Neural progenitor cell (in vitro differentiated cells): ENCODE data around the gene NGLY1. TPM values are rescaled to one million over a fixed set of nuclear protein-coding genes. Genes with fewer than 3 reads are reported as not detected.
A peak's percentile ranks its signal among the peaks of the same experiment; 100 is the strongest.

Source experiments
- DNase-seq: peaks from one replicate; pipeline ENCODE4 v3.0.0-alpha.2; 2016; ENCODE audit warnings: low spot score
- H2AFZ ChIP-seq: fragments of 200-600 bp; sonication (generic); replicated peaks from 2 replicates; pipeline ENCODE4 v1.6.1; 2016; ENCODE audit warnings: antibody characterized with exemption
- H3F3A ChIP-seq: fragments of 200-600 bp; sonication (generic); 2 replicates; pipeline ENCODE4 v1.6.1; 2016; ENCODE audit warnings: antibody characterized with exemption, low read depth
- H3K27ac ChIP-seq: fragments of 200-600 bp; sonication (generic); 2 replicates; pipeline ENCODE4 v1.5.1; 2016; ENCODE audit warnings: mild to moderate bottlenecking
- H3K27me3 ChIP-seq: fragments of 200-600 bp; sonication (generic); 2 replicates; pipeline ENCODE4 v1.6.1; 2016; ENCODE audit warnings: mild to moderate bottlenecking, moderate library complexity
- H3K36me3 ChIP-seq: fragments of 200-600 bp; sonication (generic); 2 replicates; pipeline ENCODE4 v1.5.1; 2016
- H3K4me1 ChIP-seq: fragments of 200-600 bp; sonication (generic); 2 replicates; pipeline ENCODE4 v1.6.1; 2016; ENCODE audit warnings: mixed run types
- H3K4me2 ChIP-seq: fragments of 200-600 bp; sonication (generic); 2 replicates; pipeline ENCODE4 v1.6.1; 2016
- H3K4me3 ChIP-seq: fragments of 200-600 bp; sonication (generic); 2 replicates; pipeline ENCODE4 v1.5.1; 2016
- H3K79me2 ChIP-seq: fragments of 200-600 bp; sonication (generic); 2 replicates; pipeline ENCODE4 v1.6.1; 2016; ENCODE audit warnings: low read depth
- H3K9ac ChIP-seq: fragments of 200-600 bp; sonication (generic); 2 replicates; pipeline ENCODE4 v1.6.1; 2016
- H3K9me3 ChIP-seq: fragments of 200-600 bp; sonication (generic); 2 replicates; pipeline ENCODE4 v1.5.1; 2016; ENCODE audit warnings: low read depth
- H4K20me1 ChIP-seq: fragments of 200-600 bp; sonication (generic); 2 replicates; pipeline ENCODE4 v1.6.1; 2016; ENCODE audit warnings: low read depth
- H3K27ac Mint-ChIP-seq: 3 replicates; pipeline ENCODE4 v1.8.0; 2021; ENCODE audit warnings: mixed read lengths
- H3K27me3 Mint-ChIP-seq: 2 replicates; pipeline ENCODE4 v1.8.0; 2022; ENCODE audit warnings: low read depth, mild to moderate bottlenecking, inconsistent platforms, moderate library complexity, mixed read lengths; ENCODE audit not compliant: insufficient read depth
- H3K36me3 Mint-ChIP-seq: 3 replicates; pipeline ENCODE4 v1.8.0; 2021; ENCODE audit warnings: mixed read lengths
- H3K4me1 Mint-ChIP-seq: 3 replicates; pipeline ENCODE4 v1.8.0; 2021; ENCODE audit warnings: mixed read lengths
- H3K4me3 Mint-ChIP-seq: 3 replicates; pipeline ENCODE4 v1.8.0; 2021; ENCODE audit warnings: mild to moderate bottlenecking, moderate library complexity, mixed read lengths
- H3K9me3 Mint-ChIP-seq: 3 replicates; pipeline ENCODE4 v1.8.0; 2020; ENCODE audit warnings: mixed read lengths
- CTCF ChIP-seq: fragments of 200-600 bp; sonication (generic); IDR thresholded peaks from 2 replicates; pipeline ENCODE4 v1.5.1; 2017; ENCODE audit warnings: antibody characterized with exemption, mild to moderate bottlenecking
- EZH2 ChIP-seq: fragments of 200-600 bp; sonication (generic); IDR thresholded peaks from 2 replicates; pipeline ENCODE4 v1.6.1; 2017; ENCODE audit warnings: antibody characterized with exemption, mild to moderate bottlenecking, moderate library complexity
- EZH2phosphoT487 ChIP-seq: fragments of 200-600 bp; sonication (generic); IDR thresholded peaks from 2 replicates; pipeline ENCODE4 v1.6.1; 2017; ENCODE audit warnings: antibody characterized with exemption
- total RNA-seq: library from RNA; depleted of rRNA; stranded (reverse); fragments of >200 nt; gene quantifications from 2 replicates; pipeline ENCODE4 v1.2.3, GENCODE V29; 2015; ENCODE audit warnings: low replicate concordance

The NGLY1 gene
- total RNA-seq, 1 donor from 2014 or later, result 45.0 TPM

GRCh38 chr3:25690768-25691533 lies 92.3 kb downstream of the NGLY1 start:
- H3K36me3 ChIP-seq, result no peaks in the 10 kb centered on the region
- no peaks in the 10 kb centered on the region for H3K27me3 ChIP-seq
- TF ChIP-seq EZH2 (no peak), CTCF (no peak), EZH2phosphoT487 (no peak)
- no peaks in the 10 kb centered on the region for H4K20me1 ChIP-seq
- H3K9ac ChIP-seq, result no peak overlapping the region
- Mint-ChIP-seq H3K4me1 (no peaks in the 10 kb centered on the region), H3K27ac (no peak overlapping the region), H3K36me3 (no peaks in the 10 kb centered on the region), H3K9me3 (no peaks in the 10 kb centered on the region), H3K27me3 (peaks cover 4% of the 10 kb centered on the region), H3K4me3 (no peak overlapping the region)
- no peak for DNase-seq
- H3K79me2 ChIP-seq, result no peaks in the 10 kb centered on the region
- no peak overlapping the region for H2AFZ ChIP-seq
- H3F3A ChIP-seq, result no peaks in the 10 kb centered on the region
- H3K4me3 ChIP-seq, result no peak overlapping the region
- no peak overlapping the region for H3K4me2 ChIP-seq
- no peak overlapping the region for H3K27ac ChIP-seq
- no peaks in the 10 kb centered on the region for H3K4me1 ChIP-seq
- no peaks in the 10 kb centered on the region for H3K9me3 ChIP-seq

- Histone ChIP-seq H3K36me3 (no peaks in the 10 kb centered on the region), H3K9me3 (no peaks in the 10 kb centered on the region), H3K4me3 (no peak overlapping the region), H2AFZ (no peak overlapping the region), H3F3A (no peaks in the 10 kb centered on the region), H3K9ac (no peak overlapping the region), H3K79me2 (no peaks in the 10 kb centered on the region), H3K27ac (no peak overlapping the region), H4K20me1 (no peaks in the 10 kb centered on the region), H3K4me2 (no peak overlapping the region), H3K4me1 (no peaks in the 10 kb centered on the region), H3K27me3 (no peaks in the 10 kb centered on the region)
- DNase-seq, result no peak
- H3K27ac Mint-ChIP-seq, result no peak overlapping the region
- TF ChIP-seq EZH2, result no peak
- no peak for TF ChIP-seq CTCF
- no peak for TF ChIP-seq EZH2phosphoT487
- H3K27me3 Mint-ChIP-seq, result peaks cover 4% of the 10 kb centered on the region
- no peaks in the 10 kb centered on the region for H3K4me1 Mint-ChIP-seq
- no peaks in the 10 kb centered on the region for H3K36me3 Mint-ChIP-seq
- H3K4me3 Mint-ChIP-seq, result no peak overlapping the region
- H3K9me3 Mint-ChIP-seq, result no peaks in the 10 kb centered on the region
Observed at GRCh38 chr3:25689226-25689625, 94.0 kb downstream of the NGLY1 start.

GRCh38 chr3:25687742-25688141 lies 95.5 kb downstream of the NGLY1 start:
- no peaks in the 10 kb centered on the region for H3K9me3 Mint-ChIP-seq
- no peaks in the 10 kb centered on the region for H3K4me1 Mint-ChIP-seq
- H3K9me3 ChIP-seq, result no peaks in the 10 kb centered on the region
- H3K4me1 ChIP-seq, result no peaks in the 10 kb centered on the region
- H3K36me3 ChIP-seq, result no peaks in the 10 kb centered on the region
- no peaks in the 10 kb centered on the region for H3K36me3 Mint-ChIP-seq
- no peak overlapping the region for H2AFZ ChIP-seq
- peaks cover 4% of the 10 kb centered on the region for H3K27me3 Mint-ChIP-seq
- no peaks in the 10 kb centered on the region for H3F3A ChIP-seq
- no peak overlapping the region for H3K9ac ChIP-seq
- no peak overlapping the region for H3K27ac ChIP-seq
- H3K4me3 Mint-ChIP-seq, result no peak overlapping the region
- peak overlapping the region; percentile 1 for H3K27ac Mint-ChIP-seq
- no peaks in the 10 kb centered on the region for H3K79me2 ChIP-seq
- H3K4me3 ChIP-seq, result no peak overlapping the region
- TF ChIP-seq EZH2 (no peak), CTCF (no peak), EZH2phosphoT487 (no peak)
- H4K20me1 ChIP-seq, result no peaks in the 10 kb centered on the region
- no peaks in the 10 kb centered on the region for H3K27me3 ChIP-seq
- DNase-seq, result no peak
- H3K4me2 ChIP-seq, result no peak overlapping the region
